ENCODE results near the gene CCDC171. TPM values are rescaled to one million over a fixed set of nuclear protein-coding genes. Genes with fewer than 3 reads are reported as not detected.

The CCDC171 gene
- total RNA-seq, 1 experiment from 2014 or later, result 2.4 TPM

DNA sequence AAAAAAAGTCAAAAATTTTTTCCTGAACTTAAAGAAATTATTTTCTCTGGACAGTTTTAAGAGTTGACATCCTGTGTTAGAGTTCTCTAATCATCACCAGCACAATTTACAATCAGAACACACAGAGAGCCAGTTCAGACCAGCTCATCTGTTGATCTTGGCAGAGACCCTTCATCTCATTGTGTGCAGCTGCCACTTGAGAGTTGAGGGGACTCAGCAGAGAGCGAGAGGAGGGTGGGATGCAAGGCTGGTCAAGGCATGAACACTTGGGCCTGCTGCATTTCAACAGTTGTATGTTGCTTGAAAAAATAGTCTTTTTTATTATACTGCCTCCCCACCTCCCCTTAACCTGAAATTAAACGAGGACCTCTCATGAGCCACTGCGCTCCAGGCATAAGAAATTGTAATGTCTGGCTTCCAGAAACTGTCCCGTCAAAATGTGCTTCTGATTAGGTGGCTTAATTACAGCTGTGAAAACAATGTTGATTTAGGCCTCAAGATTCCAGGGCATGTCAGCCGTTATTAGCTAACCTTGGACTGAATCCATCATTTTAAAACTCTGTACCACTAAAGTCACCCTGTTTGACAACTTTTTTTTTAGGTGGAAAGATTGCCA lies 383.6 kb downstream of the CCDC171 start:
- H3K4me2 ChIP-seq (ENCODE audit: insufficient read depth, insufficient read length, low read length), result no peak overlapping the region
- no peak overlapping the region for H3K27ac Mint-ChIP-seq
- no peak for DNase-seq

More for the DNA sequence above, 383.6 kb downstream of the CCDC171 start:
- Histone ChIP-seq H3K56ac (ENCODE audit: insufficient read length, low read depth, low read length) (no peak overlapping the region), H3K79me2 (ENCODE audit: insufficient read depth, low read length) (no peaks in the 10 kb centered on the region), H3K27me3 (ENCODE audit: insufficient read depth, low read length) (no peaks in the 10 kb centered on the region), H3K9me3 (ENCODE audit: control insufficient read depth, low read depth, low read length) (no peaks in the 10 kb centered on the region), H4K5ac (ENCODE audit: insufficient read length, low read depth, low read length) (no peak overlapping the region), H3K14ac (ENCODE audit: insufficient read depth, low read length) (no peak overlapping the region), H3K79me1 (ENCODE audit: insufficient read depth, low read depth, low read length, poor library complexity, severe bottlenecking) (no peaks in the 10 kb centered on the region), H2BK5ac (ENCODE audit: insufficient read length, low read length) (no peak overlapping the region), H3K23me2 (ENCODE audit: insufficient read length, low read depth, low read length, poor library complexity, severe bottlenecking) (no peaks in the 10 kb centered on the region), H3K4ac (ENCODE audit: low read depth, low read length) (no peak overlapping the region), H3K27ac (ENCODE audit: insufficient read length, low read depth, low read length) (no peak overlapping the region), H3K18ac (ENCODE audit: insufficient read length, low read depth, low read length) (no peak overlapping the region), H4K8ac (replicated peaks; ENCODE audit: insufficient read length, low read depth, low read length) (no peak overlapping the region), H3K4me1 (ENCODE audit: insufficient read depth, low read length) (no peaks in the 10 kb centered on the region), H2AFZ (ENCODE audit: low read length) (no peak overlapping the region), H2BK12ac (ENCODE audit: insufficient read length, low read depth, low read length) (no peak overlapping the region), H3K23ac (ENCODE audit: insufficient read length, low read depth, low read length) (no peak overlapping the region), H2AK5ac (ENCODE audit: insufficient read length, low read length) (no peak overlapping the region), H4K91ac (ENCODE audit: insufficient read length, low read depth, low read length) (no peak overlapping the region), H4K20me1 (ENCODE audit: control insufficient read depth, insufficient read depth, insufficient read length) (no peaks in the 10 kb centered on the region), H3T11ph (ENCODE audit: low read length) (no peak overlapping the region), H2BK20ac (ENCODE audit: low read depth, low read length, poor library complexity, severe bottlenecking) (no peak overlapping the region), H3K9ac (ENCODE audit: extremely low read depth, insufficient read length, low read length) (no peak overlapping the region), H2BK120ac (ENCODE audit: low read depth, low read length, poor library complexity, severe bottlenecking) (no peak overlapping the region), H2BK15ac (ENCODE audit: low read depth, low read length) (no peak overlapping the region)
- no peak overlapping the region for H3K4me3 Mint-ChIP-seq
- 0 out of 7 replicates have a peak, but pooled peaks cover 0 to 5% (median 0%) of the 10 kb centered on the region in 3 experiments for H3K36me3 Mint-ChIP-seq (ENCODE audit: insufficient read depth in 1 of 3, low read depth in 3 of 3)
- peaks cover 3% of the 10 kb centered on the region in 2 experiments; a peak in 2 of 4 replicates for H3K4me1 Mint-ChIP-seq
- H3K9me3 Mint-ChIP-seq, result peaks cover 0 to 5% of the 10 kb centered on the region in 2 experiments; a peak in 2 of 5 replicates
- TF ChIP-seq, protein P1, sequence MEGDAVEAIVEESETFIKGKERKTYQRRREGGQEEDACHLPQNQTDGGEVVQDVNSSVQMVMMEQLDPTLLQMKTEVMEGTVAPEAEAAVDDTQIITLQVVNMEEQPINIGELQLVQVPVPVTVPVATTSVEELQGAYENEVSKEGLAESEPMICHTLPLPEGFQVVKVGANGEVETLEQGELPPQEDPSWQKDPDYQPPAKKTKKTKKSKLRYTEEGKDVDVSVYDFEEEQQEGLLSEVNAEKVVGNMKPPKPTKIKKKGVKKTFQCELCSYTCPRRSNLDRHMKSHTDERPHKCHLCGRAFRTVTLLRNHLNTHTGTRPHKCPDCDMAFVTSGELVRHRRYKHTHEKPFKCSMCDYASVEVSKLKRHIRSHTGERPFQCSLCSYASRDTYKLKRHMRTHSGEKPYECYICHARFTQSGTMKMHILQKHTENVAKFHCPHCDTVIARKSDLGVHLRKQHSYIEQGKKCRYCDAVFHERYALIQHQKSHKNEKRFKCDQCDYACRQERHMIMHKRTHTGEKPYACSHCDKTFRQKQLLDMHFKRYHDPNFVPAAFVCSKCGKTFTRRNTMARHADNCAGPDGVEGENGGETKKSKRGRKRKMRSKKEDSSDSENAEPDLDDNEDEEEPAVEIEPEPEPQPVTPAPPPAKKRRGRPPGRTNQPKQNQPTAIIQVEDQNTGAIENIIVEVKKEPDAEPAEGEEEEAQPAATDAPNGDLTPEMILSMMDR (conservative IDR thresholded peaks at IDR 0.05), result no peak
- WGBS (ENCODE audit: extremely low coverage, insufficient read length, low lambda C conversion rate), result no CpG with 5 or more reads among the region's 5 CpGs
- H3K27me3 Mint-ChIP-seq (ENCODE audit: low read depth), result no peaks in the 10 kb centered on the region

Data from H9 (cell line).